NB4 (cell line): ENCODE data around the gene AFAP1.

ENCODE experiments used
- DNase-seq: peaks from one replicate; pipeline ENCODE4 v3.0.0; 2010; ENCODE audit warnings: low read depth
- H3K4me3 ChIP-seq: one replicate; pipeline ENCODE4 v1.5.1; 2011; ENCODE audit warnings: mild to moderate bottlenecking, low read depth, low read length, moderate library complexity
- CTCF ChIP-seq: IDR thresholded peaks from one replicate; pipeline ENCODE4 v1.5.1; 2012; ENCODE audit warnings: low read depth, low read length
- MAX ChIP-seq: IDR thresholded peaks from 2 replicates; pipeline ENCODE4 v1.6.1; 2011; ENCODE audit warnings: low read depth, low read length
- MYC ChIP-seq: IDR thresholded peaks from 2 replicates; pipeline ENCODE4 v1.6.1; 2011; ENCODE audit warnings: low read depth, low read length
- POLR2A ChIP-seq: IDR thresholded peaks from 2 replicates; pipeline ENCODE4 v1.6.1; 2011; ENCODE audit warnings: mild to moderate bottlenecking; ENCODE audit not compliant: insufficient read length; ENCODE audit errors: extremely low read depth

The AFAP1 gene

GRCh38 chr4:7757501-7758471 is 181.9 kb downstream of the AFAP1 start:
- TF ChIP-seq CTCF, result no peak
- TF ChIP-seq MYC, result no peak
- TF ChIP-seq MAX, result no peak
- TF ChIP-seq POLR2A, result no peak
- no peak overlapping the region for H3K4me3 ChIP-seq
- DNase-seq, result no peak

DNA sequence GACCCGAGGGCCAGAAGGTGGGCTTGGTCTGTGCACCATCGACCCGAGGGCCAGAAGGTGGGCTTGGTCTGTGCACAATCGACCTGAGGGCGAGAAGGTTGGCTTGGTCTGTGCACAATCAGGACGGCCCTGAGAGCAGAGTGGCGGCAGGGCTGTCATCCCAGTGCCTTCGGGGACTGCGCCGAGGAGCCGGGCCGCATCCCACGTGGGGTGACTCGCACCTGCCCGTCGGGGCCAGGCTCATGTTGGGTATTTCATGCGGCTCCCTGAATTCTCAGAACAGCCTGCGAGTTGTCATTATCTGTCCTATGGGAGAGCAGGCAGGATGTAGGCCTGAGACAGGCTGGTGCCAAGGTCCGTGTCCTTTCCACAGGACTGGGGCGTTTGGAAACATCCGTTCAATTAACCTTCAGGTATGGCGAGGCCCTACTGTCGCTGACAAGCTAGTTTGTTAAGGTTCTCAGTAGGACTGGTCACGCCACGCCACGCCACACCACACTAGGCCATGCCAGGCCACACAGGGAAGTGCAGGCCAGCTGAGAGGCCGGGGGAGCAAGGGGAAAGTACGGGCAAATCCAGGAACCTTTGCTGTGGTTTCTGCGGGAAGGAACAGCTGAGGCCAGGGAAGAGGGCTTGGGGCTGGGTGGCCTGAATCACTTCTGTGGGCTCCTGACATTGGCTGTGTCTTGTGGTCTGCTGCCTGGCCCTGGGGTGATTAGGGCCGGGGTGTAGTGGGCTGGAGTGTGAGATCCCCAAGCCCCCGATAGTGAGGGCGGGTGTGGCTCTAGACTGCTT is 182.9 kb downstream of the AFAP1 start:
- H3K4me3 ChIP-seq, result no peak overlapping the region
- TF ChIP-seq MAX (no peak), CTCF (no peak), POLR2A (no peak), MYC (no peak)
- DNase-seq, result no peak

GRCh38 chr4:7756071-7756470 is 183.6 kb downstream of the AFAP1 start:
- TF ChIP-seq MAX (no peak), CTCF (no peak), MYC (no peak), POLR2A (no peak)
- DNase-seq, result no peak

DNA sequence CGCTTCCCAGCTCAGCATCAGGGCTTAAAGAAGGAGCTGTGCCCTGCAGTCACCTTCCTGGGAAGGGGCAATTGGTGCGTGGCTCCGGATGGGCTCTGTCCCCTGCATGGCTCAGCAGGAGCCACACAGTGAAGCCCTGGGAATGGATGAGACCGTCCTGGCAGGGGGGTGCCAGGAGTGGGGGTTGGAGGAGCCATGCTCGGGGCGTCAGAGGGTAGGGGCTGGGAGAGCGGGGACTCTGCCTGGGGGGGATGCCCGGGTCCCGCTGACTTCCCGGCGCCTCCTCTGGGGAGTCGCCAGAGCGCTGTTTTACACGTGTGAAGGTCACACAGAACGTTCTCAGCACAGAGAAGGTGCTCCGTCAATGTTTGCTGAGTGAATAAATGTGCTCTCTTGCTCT is 184.1 kb downstream of the AFAP1 start:
- no peak for DNase-seq
- TF ChIP-seq MAX (no peak), CTCF (no peak), POLR2A (no peak), MYC (no peak)
- no peak overlapping the region for H3K4me3 ChIP-seq

More at GRCh38 chr4:7756071-7756470, 183.6 kb downstream of the AFAP1 start:
- H3K4me3 ChIP-seq, result no peak overlapping the region

GRCh38 chr4:7754565-7755262 is 184.9 kb downstream of the AFAP1 start:
- no peak for TF ChIP-seq CTCF
- TF ChIP-seq MAX, result no peak
- TF ChIP-seq MYC, result no peak
- TF ChIP-seq POLR2A, result no peak
- DNase-seq, result no peak
- H3K4me3 ChIP-seq, result no peak overlapping the region
